ENCODE results near the gene CDC25A.
A peak's percentile ranks its signal among the peaks of the same experiment; 100 is the strongest.

Gene CDC25A

GRCh38 chr3:48194446-48195071, 6.3 kb upstream of the CDC25A start:
- DNase-seq, result no peak

GRCh38 chr3:48190911-48191310, 2.7 kb upstream of the CDC25A start:
- no peak for DNase-seq

GRCh38 chr3:48189321-48189720, 1.1 kb upstream of the CDC25A start:
- no peak for DNase-seq

- peak; percentile 17 for DNase-seq
These were observed 495 bp downstream of the CDC25A start for GRCh38 chr3:48187579-48188265.

GRCh38 chr3:48187301-48187578, 977 bp downstream of the CDC25A start:
- no peak for DNase-seq

- no peak for DNase-seq
These were observed 1.5 kb downstream of the CDC25A start for GRCh38 chr3:48186631-48187300.

- DNase-seq, result no peak
These were observed 3.1 kb downstream of the CDC25A start for GRCh38 chr3:48185129-48185528.

- no peak for DNase-seq
These were observed 3.9 kb downstream of the CDC25A start for GRCh38 chr3:48184299-48184698.

- no peak for DNase-seq
These were observed 7.5 kb downstream of the CDC25A start for GRCh38 chr3:48180531-48181253.

- DNase-seq, result no peak
These were observed 8.2 kb downstream of the CDC25A start for GRCh38 chr3:48180021-48180420.

- no peak for DNase-seq
These were observed 10.1 kb downstream of the CDC25A start for GRCh38 chr3:48178072-48178471.

- peak; percentile 39 for DNase-seq
These were observed 30.3 kb downstream of the CDC25A start for GRCh38 chr3:48157950-48158376.

- DNase-seq, result no peak
These were observed 30.9 kb downstream of the CDC25A start for GRCh38 chr3:48157202-48157840.

- no peak for DNase-seq
These were observed 32.1 kb downstream of the CDC25A start for GRCh38 chr3:48156163-48156562.

GRCh38 chr3:48155122-48155521, 33.1 kb downstream of the CDC25A start:
- DNase-seq, result no peak

- DNase-seq, result no peak
These were observed 36.3 kb downstream of the CDC25A start for GRCh38 chr3:48151807-48152427.

- peak; percentile 45 for DNase-seq
These were observed 37.0 kb downstream of the CDC25A start for GRCh38 chr3:48151058-48151806.

GRCh38 chr3:48143992-48144391, 44.2 kb downstream of the CDC25A start:
- DNase-seq, result no peak

GRCh38 chr3:48143567-48143966, 44.6 kb downstream of the CDC25A start:
- DNase-seq, result no peak

GRCh38 chr3:48142316-48142870, 45.8 kb downstream of the CDC25A start:
- DNase-seq, result no peak

- DNase-seq, result no peak
These were observed 46.5 kb downstream of the CDC25A start for GRCh38 chr3:48141604-48142137.

Data from activated CD8-positive, alpha-beta memory T cell treated with anti-CD3 and anti-CD28 coated beads, Interleukin-2, amount 50 U/mL, for 4 hours (primary cell).